ENCODE measurements around the gene CHD1L.

CHD1L gene

GRCh38 chr1:147217141-147217540 lies 25.3 kb upstream of the CHD1L start:
- no peak overlapping the region for H3K4me2 ChIP-seq (ENCODE audit: low read depth, low read length, poor library complexity, severe bottlenecking)
- H3K4me3 ChIP-seq (ENCODE audit: low read length, poor library complexity, severe bottlenecking) = no peak overlapping the region
- H3F3A ChIP-seq (ENCODE audit: low read depth) = no peaks in the 10 kb centered on the region
- no peak for TF ChIP-seq CTCF (conservative IDR thresholded peaks at IDR 0.05; ENCODE audit: low read length)
- no peak for TF ChIP-seq EZH2phosphoT487 (IDR thresholded peaks at IDR 0.05; ENCODE audit: borderline replicate concordance)
- peaks cover 11% of the 10 kb centered on the region for H3K4me1 ChIP-seq (ENCODE audit: insufficient read depth, low read length, poor library complexity, severe bottlenecking)
- no peaks in the 10 kb centered on the region for H3K36me3 ChIP-seq (ENCODE audit: insufficient read depth, low read length)
- H2AFZ ChIP-seq (ENCODE audit: low read length) = no peak overlapping the region
- H3K27me3 ChIP-seq (ENCODE audit: insufficient read depth, low read length, poor library complexity, severe bottlenecking) = no peaks in the 10 kb centered on the region
- no peaks in the 10 kb centered on the region for H3K9me2 ChIP-seq (replicated peaks; ENCODE audit: low read depth, low read length)
- H4K20me1 ChIP-seq (ENCODE audit: insufficient read depth, low read length, poor library complexity, severe bottlenecking) = no peaks in the 10 kb centered on the region
- no peak overlapping the region for H3K9ac ChIP-seq (ENCODE audit: low read depth, low read length, poor library complexity, severe bottlenecking)
- H3K9me3 ChIP-seq (ENCODE audit: insufficient read depth, low read depth, low read length) = no peaks in the 10 kb centered on the region
- no peaks in the 10 kb centered on the region for H3K79me2 ChIP-seq (ENCODE audit: insufficient read depth, low read length)

GRCh38 chr1:147218606-147219005 lies 23.9 kb upstream of the CHD1L start:
- Histone ChIP-seq H3K79me2 (ENCODE audit: insufficient read depth, low read length) (no peaks in the 10 kb centered on the region), H3F3A (ENCODE audit: low read depth) (no peaks in the 10 kb centered on the region), H3K27me3 (ENCODE audit: insufficient read depth, low read length, poor library complexity, severe bottlenecking) (no peaks in the 10 kb centered on the region), H2AFZ (ENCODE audit: low read length) (no peak overlapping the region), H3K4me1 (ENCODE audit: insufficient read depth, low read length, poor library complexity, severe bottlenecking) (peaks cover 20% of the 10 kb centered on the region), H3K4me2 (ENCODE audit: low read depth, low read length, poor library complexity, severe bottlenecking) (no peak overlapping the region), H3K9ac (ENCODE audit: low read depth, low read length, poor library complexity, severe bottlenecking) (no peak overlapping the region), H3K9me2 (replicated peaks; ENCODE audit: low read depth, low read length) (no peaks in the 10 kb centered on the region), H3K4me3 (ENCODE audit: low read length, poor library complexity, severe bottlenecking) (no peak overlapping the region), H3K9me3 (ENCODE audit: insufficient read depth, low read depth, low read length) (no peaks in the 10 kb centered on the region), H4K20me1 (ENCODE audit: insufficient read depth, low read length, poor library complexity, severe bottlenecking) (no peaks in the 10 kb centered on the region), H3K36me3 (ENCODE audit: insufficient read depth, low read length) (no peaks in the 10 kb centered on the region)
- TF ChIP-seq CTCF (conservative IDR thresholded peaks at IDR 0.05; ENCODE audit: low read length) = no peak
- no peak for TF ChIP-seq EZH2phosphoT487 (IDR thresholded peaks at IDR 0.05; ENCODE audit: borderline replicate concordance)

- H4K20me1 ChIP-seq (ENCODE audit: insufficient read depth, low read length, poor library complexity, severe bottlenecking) = no peaks in the 10 kb centered on the region
- H2AFZ ChIP-seq (ENCODE audit: low read length) = peak overlapping the region; percentile 93
- peaks cover 23% of the 10 kb centered on the region for H3K4me1 ChIP-seq (ENCODE audit: insufficient read depth, low read length, poor library complexity, severe bottlenecking)
- no peaks in the 10 kb centered on the region for H3K79me2 ChIP-seq (ENCODE audit: insufficient read depth, low read length)
- no peaks in the 10 kb centered on the region for H3K9me3 ChIP-seq (ENCODE audit: insufficient read depth, low read depth, low read length)
- no peaks in the 10 kb centered on the region for H3F3A ChIP-seq (ENCODE audit: low read depth)
- no peaks in the 10 kb centered on the region for H3K9me2 ChIP-seq (replicated peaks; ENCODE audit: low read depth, low read length)
- H3K27me3 ChIP-seq (ENCODE audit: insufficient read depth, low read length, poor library complexity, severe bottlenecking) = no peaks in the 10 kb centered on the region
- peak overlapping the region; percentile 95 for H3K4me2 ChIP-seq (ENCODE audit: low read depth, low read length, poor library complexity, severe bottlenecking)
- no peaks in the 10 kb centered on the region for H3K36me3 ChIP-seq (ENCODE audit: insufficient read depth, low read length)
- peak overlapping the region; percentile 72 for H3K9ac ChIP-seq (ENCODE audit: low read depth, low read length, poor library complexity, severe bottlenecking)
- H3K4me3 ChIP-seq (ENCODE audit: low read length, poor library complexity, severe bottlenecking) = peak overlapping the region; percentile 75
- TF ChIP-seq CTCF (conservative IDR thresholded peaks at IDR 0.05; ENCODE audit: low read length) = no peak
- TF ChIP-seq EZH2phosphoT487 (IDR thresholded peaks at IDR 0.05; ENCODE audit: borderline replicate concordance) = no peak
These were observed 18.5 kb upstream of the CHD1L start for GRCh38 chr1:147223740-147224615.

All from Loucy (cell line).